HEK293 (cell line): ENCODE measurements around the gene KLF13.

Experiments used
- GLIS2 ChIP-seq: fragments of 450-650 bp; formaldehyde crosslinking; IDR thresholded peaks from 2 replicates; pipeline ENCODE4 v1.5.1; 2016; ENCODE audit warnings: missing biosample characterization, missing genetic modification characterization
- YY1 ChIP-seq: fragments of 450-650 bp; formaldehyde crosslinking; IDR thresholded peaks from 2 replicates; pipeline ENCODE4 v1.5.1; 2018; ENCODE audit warnings: missing biosample characterization, missing genetic modification characterization
- ZBTB48 ChIP-seq: fragments of 450-650 bp; formaldehyde crosslinking; IDR thresholded peaks from 2 replicates; pipeline ENCODE4 v1.5.1; 2016; ENCODE audit warnings: missing biosample characterization, missing genetic modification characterization
- ZNF133 ChIP-seq: fragments of 450-650 bp; formaldehyde crosslinking; IDR thresholded peaks from 2 replicates; pipeline ENCODE4 v1.5.1; 2016; ENCODE audit warnings: missing biosample characterization, missing genetic modification characterization
- ZNF146 ChIP-seq: fragments of 450-650 bp; formaldehyde crosslinking; IDR thresholded peaks from 2 replicates; pipeline ENCODE4 v1.5.1; 2016; ENCODE audit warnings: missing biosample characterization, missing genetic modification characterization
- ZNF404 ChIP-seq: fragments of 450-650 bp; formaldehyde crosslinking; IDR thresholded peaks from 2 replicates; pipeline ENCODE4 v1.5.1; 2017; ENCODE audit warnings: missing biosample characterization, missing genetic modification characterization
- ZNF416 ChIP-seq: fragments of 450-650 bp; formaldehyde crosslinking; IDR thresholded peaks from 2 replicates; pipeline ENCODE4 v1.5.1; 2016; ENCODE audit warnings: missing biosample characterization, missing genetic modification characterization
- ZNF501 ChIP-seq: fragments of 450-650 bp; formaldehyde crosslinking; IDR thresholded peaks from 2 replicates; pipeline ENCODE4 v1.5.1; 2016; ENCODE audit warnings: missing biosample characterization, missing genetic modification characterization
- ZNF747 ChIP-seq: fragments of 450-650 bp; formaldehyde crosslinking; IDR thresholded peaks from 2 replicates; pipeline ENCODE4 v1.5.1; 2016; ENCODE audit warnings: missing biosample characterization, missing genetic modification characterization
- TF ChIP-seq, protein P1 (sequence below): fragments of 450-650 bp; formaldehyde crosslinking; IDR thresholded peaks from 2 replicates; pipeline ENCODE4 v1.5.1; 2016; ENCODE audit warnings: missing biosample characterization, missing genetic modification characterization
- TF ChIP-seq, protein P2 (sequence below): fragments of 450-650 bp; formaldehyde crosslinking; IDR thresholded peaks from 2 replicates; pipeline ENCODE4 v1.5.1; 2016; ENCODE audit warnings: missing biosample characterization, missing genetic modification characterization
- TF ChIP-seq, protein P3 (sequence below): fragments of 450-650 bp; formaldehyde crosslinking; optimal IDR thresholded peaks from 2 replicates; pipeline ENCODE3; 2016; ENCODE audit warnings: missing biosample characterization, mild to moderate bottlenecking, missing genetic modification characterization
- TF ChIP-seq, protein P4 (sequence below): fragments of 450-650 bp; formaldehyde crosslinking; IDR thresholded peaks from 2 replicates; pipeline ENCODE4 v1.5.1; 2016; ENCODE audit warnings: missing biosample characterization, missing genetic modification characterization
- TF ChIP-seq, protein P5 (sequence below): fragments of 450-650 bp; formaldehyde crosslinking; IDR thresholded peaks from 2 replicates; pipeline ENCODE4 v1.5.1; 2016; ENCODE audit warnings: missing biosample characterization, missing genetic modification characterization

DNA sequence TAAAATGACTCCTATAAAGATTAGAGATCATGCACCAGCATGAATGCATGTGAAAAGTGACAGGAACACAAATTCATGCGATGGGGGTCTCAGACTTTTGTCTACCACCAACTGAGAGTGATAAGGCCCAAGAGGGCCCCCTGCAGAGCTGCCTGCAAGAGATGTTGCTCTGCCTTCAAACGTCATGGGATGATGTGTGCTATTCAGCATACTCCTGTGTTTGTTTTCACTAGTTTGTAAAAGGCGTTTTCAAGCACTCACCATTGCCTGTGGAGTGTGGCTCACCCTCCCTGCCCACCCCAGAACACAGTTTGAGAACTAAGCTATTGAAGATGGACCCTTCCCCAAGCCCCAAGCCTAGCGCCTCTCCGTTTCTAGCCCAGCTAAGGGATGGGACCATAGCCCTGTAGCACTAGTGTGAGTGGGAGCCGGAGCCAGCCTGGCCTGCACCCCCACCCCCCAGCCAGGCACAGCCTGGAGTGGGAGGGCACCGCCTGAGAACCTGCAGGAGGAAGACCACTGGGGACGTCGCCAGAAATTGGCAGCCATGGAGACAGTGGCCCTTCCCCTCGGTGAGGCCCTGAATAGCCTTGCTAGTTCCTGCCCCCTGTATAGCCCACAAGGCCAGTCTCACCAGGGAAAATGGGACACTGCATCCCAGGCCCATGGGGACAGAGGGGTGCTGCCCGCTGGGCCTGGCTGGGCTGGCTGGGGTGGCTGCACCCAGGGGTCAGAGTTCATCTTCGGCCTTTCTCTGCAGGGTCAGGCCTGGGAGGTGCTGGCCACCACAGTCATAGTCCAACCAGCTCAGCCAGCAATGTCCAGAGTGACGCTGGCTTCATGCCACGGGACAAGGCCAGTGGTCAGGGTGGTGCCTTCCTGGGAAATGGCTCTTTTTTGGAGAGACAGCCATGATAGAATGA, 22.6 kb upstream of the KLF13 start:
- TF ChIP-seq GLIS2 (no peak), ZBTB48 (no peak), ZNF416 (tag by site-specific recombination) (no peak), ZNF133 (no peak), ZNF404 (tag by site-specific recombination) (no peak), ZNF501 (tag by site-specific recombination) (no peak), YY1 (no peak), ZNF146 (no peak), ZNF747 (no peak)
- TF ChIP-seq, protein P1, sequence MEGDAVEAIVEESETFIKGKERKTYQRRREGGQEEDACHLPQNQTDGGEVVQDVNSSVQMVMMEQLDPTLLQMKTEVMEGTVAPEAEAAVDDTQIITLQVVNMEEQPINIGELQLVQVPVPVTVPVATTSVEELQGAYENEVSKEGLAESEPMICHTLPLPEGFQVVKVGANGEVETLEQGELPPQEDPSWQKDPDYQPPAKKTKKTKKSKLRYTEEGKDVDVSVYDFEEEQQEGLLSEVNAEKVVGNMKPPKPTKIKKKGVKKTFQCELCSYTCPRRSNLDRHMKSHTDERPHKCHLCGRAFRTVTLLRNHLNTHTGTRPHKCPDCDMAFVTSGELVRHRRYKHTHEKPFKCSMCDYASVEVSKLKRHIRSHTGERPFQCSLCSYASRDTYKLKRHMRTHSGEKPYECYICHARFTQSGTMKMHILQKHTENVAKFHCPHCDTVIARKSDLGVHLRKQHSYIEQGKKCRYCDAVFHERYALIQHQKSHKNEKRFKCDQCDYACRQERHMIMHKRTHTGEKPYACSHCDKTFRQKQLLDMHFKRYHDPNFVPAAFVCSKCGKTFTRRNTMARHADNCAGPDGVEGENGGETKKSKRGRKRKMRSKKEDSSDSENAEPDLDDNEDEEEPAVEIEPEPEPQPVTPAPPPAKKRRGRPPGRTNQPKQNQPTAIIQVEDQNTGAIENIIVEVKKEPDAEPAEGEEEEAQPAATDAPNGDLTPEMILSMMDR (tag by site-specific recombination) = no peak
- TF ChIP-seq, protein P2, sequence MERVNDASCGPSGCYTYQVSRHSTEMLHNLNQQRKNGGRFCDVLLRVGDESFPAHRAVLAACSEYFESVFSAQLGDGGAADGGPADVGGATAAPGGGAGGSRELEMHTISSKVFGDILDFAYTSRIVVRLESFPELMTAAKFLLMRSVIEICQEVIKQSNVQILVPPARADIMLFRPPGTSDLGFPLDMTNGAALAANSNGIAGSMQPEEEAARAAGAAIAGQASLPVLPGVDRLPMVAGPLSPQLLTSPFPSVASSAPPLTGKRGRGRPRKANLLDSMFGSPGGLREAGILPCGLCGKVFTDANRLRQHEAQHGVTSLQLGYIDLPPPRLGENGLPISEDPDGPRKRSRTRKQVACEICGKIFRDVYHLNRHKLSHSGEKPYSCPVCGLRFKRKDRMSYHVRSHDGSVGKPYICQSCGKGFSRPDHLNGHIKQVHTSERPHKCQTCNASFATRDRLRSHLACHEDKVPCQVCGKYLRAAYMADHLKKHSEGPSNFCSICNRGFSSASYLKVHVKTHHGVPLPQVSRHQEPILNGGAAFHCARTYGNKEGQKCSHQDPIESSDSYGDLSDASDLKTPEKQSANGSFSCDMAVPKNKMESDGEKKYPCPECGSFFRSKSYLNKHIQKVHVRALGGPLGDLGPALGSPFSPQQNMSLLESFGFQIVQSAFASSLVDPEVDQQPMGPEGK = no peak
- TF ChIP-seq, protein P3, sequence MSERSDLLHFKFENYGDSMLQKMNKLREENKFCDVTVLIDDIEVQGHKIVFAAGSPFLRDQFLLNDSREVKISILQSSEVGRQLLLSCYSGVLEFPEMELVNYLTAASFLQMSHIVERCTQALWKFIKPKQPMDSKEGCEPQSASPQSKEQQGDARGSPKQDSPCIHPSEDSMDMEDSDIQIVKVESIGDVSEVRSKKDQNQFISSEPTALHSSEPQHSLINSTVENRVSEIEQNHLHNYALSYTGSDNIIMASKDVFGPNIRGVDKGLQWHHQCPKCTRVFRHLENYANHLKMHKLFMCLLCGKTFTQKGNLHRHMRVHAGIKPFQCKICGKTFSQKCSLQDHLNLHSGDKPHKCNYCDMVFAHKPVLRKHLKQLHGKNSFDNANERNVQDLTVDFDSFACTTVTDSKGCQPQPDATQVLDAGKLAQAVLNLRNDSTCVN (tag by site-specific recombination) = no peak
- TF ChIP-seq, protein P4, sequence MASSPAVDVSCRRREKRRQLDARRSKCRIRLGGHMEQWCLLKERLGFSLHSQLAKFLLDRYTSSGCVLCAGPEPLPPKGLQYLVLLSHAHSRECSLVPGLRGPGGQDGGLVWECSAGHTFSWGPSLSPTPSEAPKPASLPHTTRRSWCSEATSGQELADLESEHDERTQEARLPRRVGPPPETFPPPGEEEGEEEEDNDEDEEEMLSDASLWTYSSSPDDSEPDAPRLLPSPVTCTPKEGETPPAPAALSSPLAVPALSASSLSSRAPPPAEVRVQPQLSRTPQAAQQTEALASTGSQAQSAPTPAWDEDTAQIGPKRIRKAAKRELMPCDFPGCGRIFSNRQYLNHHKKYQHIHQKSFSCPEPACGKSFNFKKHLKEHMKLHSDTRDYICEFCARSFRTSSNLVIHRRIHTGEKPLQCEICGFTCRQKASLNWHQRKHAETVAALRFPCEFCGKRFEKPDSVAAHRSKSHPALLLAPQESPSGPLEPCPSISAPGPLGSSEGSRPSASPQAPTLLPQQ (tag by site-specific recombination) = no peak
- TF ChIP-seq, protein P5, sequence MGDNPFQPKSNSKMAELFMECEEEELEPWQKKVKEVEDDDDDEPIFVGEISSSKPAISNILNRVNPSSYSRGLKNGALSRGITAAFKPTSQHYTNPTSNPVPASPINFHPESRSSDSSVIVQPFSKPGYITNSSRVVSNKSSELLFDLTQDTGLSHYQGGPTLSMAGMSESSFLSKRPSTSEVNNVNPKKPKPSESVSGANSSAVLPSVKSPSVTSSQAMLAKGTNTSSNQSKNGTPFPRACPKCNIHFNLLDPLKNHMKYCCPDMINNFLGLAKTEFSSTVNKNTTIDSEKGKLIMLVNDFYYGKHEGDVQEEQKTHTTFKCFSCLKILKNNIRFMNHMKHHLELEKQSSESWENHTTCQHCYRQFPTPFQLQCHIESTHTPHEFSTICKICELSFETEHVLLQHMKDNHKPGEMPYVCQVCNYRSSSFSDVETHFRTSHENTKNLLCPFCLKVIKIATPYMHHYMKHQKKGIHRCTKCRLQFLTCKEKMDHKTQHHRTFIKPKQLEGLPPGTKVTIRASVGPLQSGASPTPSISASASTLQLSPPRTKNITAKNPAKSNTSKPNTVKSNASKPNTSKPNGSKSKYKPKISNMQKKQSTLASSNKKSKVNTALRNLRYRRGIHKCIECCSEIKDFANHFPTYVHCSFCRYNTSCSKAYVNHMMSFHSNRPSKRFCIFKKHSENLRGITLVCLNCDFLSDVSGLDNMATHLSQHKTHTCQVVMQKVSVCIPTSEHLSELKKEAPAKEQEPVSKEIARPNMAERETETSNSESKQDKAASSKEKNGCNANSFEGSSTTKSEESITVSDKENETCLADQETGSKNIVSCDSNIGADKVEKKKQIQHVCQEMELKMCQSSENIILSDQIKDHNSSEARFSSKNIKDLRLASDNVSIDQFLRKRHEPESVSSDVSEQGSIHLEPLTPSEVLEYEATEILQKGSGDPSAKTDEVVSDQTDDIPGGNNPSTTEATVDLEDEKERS = no peak
